Ishikawa (cell line): ENCODE data around the gene MYH7B.

Experiments
- CEBPB ChIP-seq: IDR thresholded peaks from 2 replicates; pipeline ENCODE4 v1.6.1; 2012
- CREB1 ChIP-seq: IDR thresholded peaks from 2 replicates; pipeline ENCODE4 v1.6.1; 2012; ENCODE audit warnings: low read depth
- EGR1 ChIP-seq: IDR thresholded peaks from 2 replicates; pipeline ENCODE4 v1.6.1; 2012
- EP300 ChIP-seq: IDR thresholded peaks from 2 replicates; pipeline ENCODE4 v1.6.1; 2012; ENCODE audit warnings: borderline replicate concordance
- FOXM1 ChIP-seq: IDR thresholded peaks from 2 replicates; pipeline ENCODE4 v1.6.1; 2012; ENCODE audit warnings: low read depth, borderline replicate concordance
- NFIC ChIP-seq: IDR thresholded peaks from 2 replicates; pipeline ENCODE4 v1.6.1; 2012
- RAD21 ChIP-seq: IDR thresholded peaks from 2 replicates; pipeline ENCODE4 v1.6.1; 2012; ENCODE audit warnings: low read depth
- TAF1 ChIP-seq: IDR thresholded peaks from 2 replicates; pipeline ENCODE4 v1.6.1; 2012; ENCODE audit warnings: low read depth, mild to moderate bottlenecking
- TCF12 ChIP-seq: IDR thresholded peaks from 2 replicates; pipeline ENCODE4 v1.6.1; 2012; ENCODE audit warnings: low read depth
- TEAD4 ChIP-seq: IDR thresholded peaks from 2 replicates; pipeline ENCODE4 v1.6.1; 2012
- YY1 ChIP-seq: IDR thresholded peaks from 2 replicates; pipeline ENCODE4 v1.6.1; 2012; ENCODE audit warnings: low read depth
- ZBTB7A ChIP-seq: IDR thresholded peaks from 2 replicates; pipeline ENCODE4 v1.6.1; 2012; ENCODE audit warnings: low read depth
- TF ChIP-seq, protein P1 (sequence below): IDR thresholded peaks from 2 replicates; pipeline ENCODE4 v1.6.1; 2012
- TF ChIP-seq, protein P2 (sequence below): IDR thresholded peaks from 2 replicates; pipeline ENCODE4 v1.6.1; 2012
- TF ChIP-seq, protein P3 (sequence below): IDR thresholded peaks from 2 replicates; pipeline ENCODE4 v1.6.1; 2012; ENCODE audit warnings: low read depth, mild to moderate bottlenecking

Gene MYH7B

GRCh38 chr20:34979366-34980153 lies 23.9 kb downstream of the MYH7B start:
- TF ChIP-seq YY1, result no peak
- no peak for TF ChIP-seq NFIC
- TF ChIP-seq TEAD4, result no peak
- TF ChIP-seq ZBTB7A, result no peak
- TF ChIP-seq CREB1, result no peak
- TF ChIP-seq, protein P1, sequence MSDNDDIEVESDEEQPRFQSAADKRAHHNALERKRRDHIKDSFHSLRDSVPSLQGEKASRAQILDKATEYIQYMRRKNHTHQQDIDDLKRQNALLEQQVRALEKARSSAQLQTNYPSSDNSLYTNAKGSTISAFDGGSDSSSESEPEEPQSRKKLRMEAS, result no peak
- TF ChIP-seq, protein P2, sequence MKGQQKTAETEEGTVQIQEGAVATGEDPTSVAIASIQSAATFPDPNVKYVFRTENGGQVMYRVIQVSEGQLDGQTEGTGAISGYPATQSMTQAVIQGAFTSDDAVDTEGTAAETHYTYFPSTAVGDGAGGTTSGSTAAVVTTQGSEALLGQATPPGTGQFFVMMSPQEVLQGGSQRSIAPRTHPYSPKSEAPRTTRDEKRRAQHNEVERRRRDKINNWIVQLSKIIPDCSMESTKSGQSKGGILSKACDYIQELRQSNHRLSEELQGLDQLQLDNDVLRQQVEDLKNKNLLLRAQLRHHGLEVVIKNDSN, result no peak
- no peak for TF ChIP-seq CEBPB
- no peak for TF ChIP-seq TAF1
- TF ChIP-seq EGR1, result no peak
- TF ChIP-seq, protein P3, sequence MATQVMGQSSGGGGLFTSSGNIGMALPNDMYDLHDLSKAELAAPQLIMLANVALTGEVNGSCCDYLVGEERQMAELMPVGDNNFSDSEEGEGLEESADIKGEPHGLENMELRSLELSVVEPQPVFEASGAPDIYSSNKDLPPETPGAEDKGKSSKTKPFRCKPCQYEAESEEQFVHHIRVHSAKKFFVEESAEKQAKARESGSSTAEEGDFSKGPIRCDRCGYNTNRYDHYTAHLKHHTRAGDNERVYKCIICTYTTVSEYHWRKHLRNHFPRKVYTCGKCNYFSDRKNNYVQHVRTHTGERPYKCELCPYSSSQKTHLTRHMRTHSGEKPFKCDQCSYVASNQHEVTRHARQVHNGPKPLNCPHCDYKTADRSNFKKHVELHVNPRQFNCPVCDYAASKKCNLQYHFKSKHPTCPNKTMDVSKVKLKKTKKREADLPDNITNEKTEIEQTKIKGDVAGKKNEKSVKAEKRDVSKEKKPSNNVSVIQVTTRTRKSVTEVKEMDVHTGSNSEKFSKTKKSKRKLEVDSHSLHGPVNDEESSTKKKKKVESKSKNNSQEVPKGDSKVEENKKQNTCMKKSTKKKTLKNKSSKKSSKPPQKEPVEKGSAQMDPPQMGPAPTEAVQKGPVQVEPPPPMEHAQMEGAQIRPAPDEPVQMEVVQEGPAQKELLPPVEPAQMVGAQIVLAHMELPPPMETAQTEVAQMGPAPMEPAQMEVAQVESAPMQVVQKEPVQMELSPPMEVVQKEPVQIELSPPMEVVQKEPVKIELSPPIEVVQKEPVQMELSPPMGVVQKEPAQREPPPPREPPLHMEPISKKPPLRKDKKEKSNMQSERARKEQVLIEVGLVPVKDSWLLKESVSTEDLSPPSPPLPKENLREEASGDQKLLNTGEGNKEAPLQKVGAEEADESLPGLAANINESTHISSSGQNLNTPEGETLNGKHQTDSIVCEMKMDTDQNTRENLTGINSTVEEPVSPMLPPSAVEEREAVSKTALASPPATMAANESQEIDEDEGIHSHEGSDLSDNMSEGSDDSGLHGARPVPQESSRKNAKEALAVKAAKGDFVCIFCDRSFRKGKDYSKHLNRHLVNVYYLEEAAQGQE, result no peak
- TF ChIP-seq RAD21, result no peak

GRCh38 chr20:34980543-34981233 lies 25.0 kb downstream of the MYH7B start:
- TF ChIP-seq CREB1, result no peak

GRCh38 chr20:34982270-34983088 lies 26.8 kb downstream of the MYH7B start:
- no peak for TF ChIP-seq CREB1
- TF ChIP-seq FOXM1, result no peak
- TF ChIP-seq NFIC, result no peak
- no peak for TF ChIP-seq EP300
- TF ChIP-seq TEAD4, result no peak
- TF ChIP-seq, protein P3, result no peak
- TF ChIP-seq, protein P2, result no peak
- TF ChIP-seq RAD21, result no peak
- TF ChIP-seq EGR1, result no peak
- TF ChIP-seq CEBPB, result no peak
- TF ChIP-seq TCF12, result no peak
- no peak for TF ChIP-seq ZBTB7A
- TF ChIP-seq, protein P1, result no peak
- no peak for TF ChIP-seq TAF1
- no peak for TF ChIP-seq YY1

DNA sequence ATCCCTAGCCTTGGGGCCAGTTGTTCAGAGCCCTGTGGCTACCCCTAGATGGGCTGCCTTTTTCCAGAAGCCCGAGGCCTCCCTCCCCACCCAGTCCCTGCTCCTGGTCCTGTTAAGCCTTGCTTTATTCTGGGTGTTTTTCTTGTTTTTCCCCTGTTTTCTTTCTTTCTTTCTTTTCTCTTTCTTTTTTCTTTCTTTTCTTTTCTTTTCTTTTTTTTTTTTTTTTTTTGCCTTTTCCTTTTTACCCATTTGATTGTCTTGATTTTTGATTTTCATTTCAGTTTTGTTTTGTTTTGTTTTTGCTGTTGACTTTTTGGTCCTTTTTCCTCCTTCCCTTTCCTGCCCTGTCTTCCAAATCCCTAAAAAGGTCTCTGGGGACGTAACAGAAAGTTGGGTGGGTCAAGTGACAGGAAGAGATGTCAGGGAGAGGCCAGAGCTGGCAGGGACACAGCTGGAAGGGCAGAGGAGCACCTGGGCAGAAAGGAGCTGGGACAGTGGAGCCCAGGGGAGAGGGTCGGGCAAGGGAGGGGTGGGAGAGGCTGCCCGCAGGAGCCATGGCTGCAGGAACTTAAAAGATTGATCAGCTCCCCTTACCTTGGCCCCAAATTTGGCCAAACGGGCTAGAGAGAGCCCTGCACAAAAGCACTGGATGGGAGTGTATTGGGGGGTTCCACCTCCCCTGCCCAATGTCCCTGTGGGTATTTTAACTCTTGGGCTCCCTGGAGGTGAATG lies 27.6 kb downstream of the MYH7B start:
- TF ChIP-seq CREB1 (no peak), TEAD4 (no peak), TAF1 (no peak), CEBPB (no peak), NFIC (no peak), RAD21 (no peak), TCF12 (no peak)
- TF ChIP-seq, protein P2, result no peak
- TF ChIP-seq, protein P3, result no peak
